ENCODE results near the gene MBD5.

The MBD5 gene

DNA sequence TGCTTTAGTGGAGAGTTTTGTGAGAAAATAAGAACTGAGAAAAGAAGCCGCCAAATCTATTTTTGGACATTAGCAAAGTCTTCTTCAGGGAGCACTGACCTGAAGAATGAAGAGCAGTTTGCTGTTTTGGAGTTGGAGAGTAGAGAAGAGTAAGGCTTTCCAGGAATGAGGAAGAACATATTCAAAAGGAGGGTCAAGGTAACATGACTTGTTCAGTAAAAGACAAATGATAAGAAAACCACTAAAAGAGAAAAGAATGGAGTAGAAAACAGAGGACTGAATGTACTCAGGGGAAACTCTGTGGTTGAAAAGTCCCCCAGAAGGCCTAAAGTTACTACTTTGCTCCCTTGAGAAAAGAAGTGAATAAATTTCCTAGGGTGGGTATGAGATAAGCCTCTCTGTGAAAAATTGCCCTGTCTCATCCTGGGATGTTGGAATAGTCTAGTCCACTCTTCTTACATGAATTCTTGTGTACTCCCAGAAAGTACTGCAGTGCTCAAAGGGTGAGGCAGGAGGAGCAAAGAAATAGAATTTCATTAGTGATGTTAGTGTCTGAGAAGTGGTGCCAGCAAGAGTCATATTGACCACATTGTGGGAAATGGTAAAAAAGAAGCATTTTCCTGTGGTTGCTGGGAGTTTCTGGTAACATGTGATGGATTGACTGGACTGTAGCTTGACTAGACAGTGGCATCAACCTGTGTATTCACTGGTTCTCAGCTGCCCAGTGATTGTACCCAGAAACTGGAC, 27.8 kb downstream of the MBD5 start:
- H3K27ac ChIP-seq = no peak overlapping the region
- TF ChIP-seq ZFX (IDR thresholded peaks at IDR 0.05) = no peak
- TF ChIP-seq CTCF (conservative IDR thresholded peaks at IDR 0.05) = no peak

- H3K27ac ChIP-seq = no peak overlapping the region
- TF ChIP-seq ZFX (IDR thresholded peaks at IDR 0.05) = no peak
- no peak for TF ChIP-seq CTCF (conservative IDR thresholded peaks at IDR 0.05)
Observed at GRCh38 chr2:148049284-148049683, 28.4 kb downstream of the MBD5 start.

- no peak for TF ChIP-seq ZFX (IDR thresholded peaks at IDR 0.05)
- TF ChIP-seq CTCF (conservative IDR thresholded peaks at IDR 0.05) = no peak
- H3K27ac ChIP-seq = no peak overlapping the region
Observed at GRCh38 chr2:148052687-148053086, 31.8 kb downstream of the MBD5 start.

DNA sequence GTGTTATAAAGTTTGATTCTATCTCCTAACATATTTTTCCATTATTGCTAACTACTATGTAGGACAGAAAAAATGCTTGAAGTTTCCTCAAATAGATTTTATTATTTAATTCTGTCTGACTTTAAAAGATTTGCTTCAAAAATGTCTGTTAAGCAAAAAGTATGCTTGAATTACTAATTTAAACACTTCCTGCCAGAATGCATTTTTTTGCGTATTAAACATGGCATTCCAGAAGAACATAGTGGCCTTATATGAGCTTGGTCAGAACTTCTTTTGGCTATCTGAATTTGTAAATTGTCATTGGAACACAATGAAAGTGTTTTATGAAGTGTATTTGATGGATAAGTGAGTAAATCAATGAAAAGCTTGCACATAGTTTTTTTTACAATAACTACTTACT, 37.8 kb downstream of the MBD5 start:
- no peak for TF ChIP-seq CTCF (conservative IDR thresholded peaks at IDR 0.05)
- no peak for TF ChIP-seq ZFX (IDR thresholded peaks at IDR 0.05)
- no peak overlapping the region for H3K27ac ChIP-seq

GRCh38 chr2:148063633-148064032, 42.7 kb downstream of the MBD5 start:
- no peak overlapping the region for H3K27ac ChIP-seq
- TF ChIP-seq ZFX (IDR thresholded peaks at IDR 0.05) = no peak
- TF ChIP-seq CTCF (conservative IDR thresholded peaks at IDR 0.05) = no peak

DNA sequence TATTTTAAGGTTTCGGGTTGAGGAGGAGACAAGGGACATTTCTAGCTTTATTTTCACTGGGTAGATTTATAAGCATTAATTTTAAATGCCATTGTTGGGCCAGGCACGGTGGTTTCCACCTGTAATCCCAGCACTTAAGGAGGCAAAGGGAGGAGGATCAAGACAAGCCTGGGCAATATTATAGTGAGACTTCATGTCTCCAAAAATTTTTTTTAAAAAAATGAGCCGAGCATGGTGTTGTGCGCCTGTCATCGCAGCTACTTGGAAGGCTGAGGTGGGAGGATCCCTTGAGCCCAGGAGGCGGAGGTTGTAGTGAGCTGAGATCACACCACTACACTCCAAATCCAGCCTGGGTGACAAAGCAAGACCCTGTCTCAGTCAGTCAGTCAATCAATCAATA, 45.0 kb downstream of the MBD5 start:
- H3K27ac ChIP-seq = no peak overlapping the region
- TF ChIP-seq CTCF (conservative IDR thresholded peaks at IDR 0.05) (no peak), ZFX (IDR thresholded peaks at IDR 0.05) (no peak)

- no peak for TF ChIP-seq ZFX (IDR thresholded peaks at IDR 0.05)
- no peak for TF ChIP-seq CTCF (conservative IDR thresholded peaks at IDR 0.05)
- H3K27ac ChIP-seq = no peak overlapping the region
Observed at GRCh38 chr2:148067801-148068200, 46.9 kb downstream of the MBD5 start.
